ENCODE data around the gene UGCG.

- TF ChIP-seq TBP (optimal IDR thresholded peaks at IDR 0.05; ENCODE audit: low read depth, low read length) (no peak), ZNF280B (CRISPR knock-in tag; IDR thresholded peaks at IDR 0.05) (no peak), CHD2 (IDR thresholded peaks at IDR 0.05; ENCODE audit: low read depth, low read length) (no peak), NR2F6 (CRISPR knock-in tag; IDR thresholded peaks at IDR 0.05) (no peak), MEIS2 (IDR thresholded peaks at IDR 0.05; ENCODE audit: partially characterized antibody) (no peak), KDM1A (IDR thresholded peaks at IDR 0.05) (no peak), CBX8 (IDR thresholded peaks at IDR 0.05; ENCODE audit: borderline replicate concordance, extremely low read depth, low read depth, low read length, poor library complexity, severe bottlenecking) (no peak), EZH2 (IDR thresholded peaks at IDR 0.05; ENCODE audit: borderline replicate concordance, low read depth, low read length) (no peak), CLOCK (CRISPR knock-in tag; IDR thresholded peaks at IDR 0.05; ENCODE audit: borderline replicate concordance) (no peak), KDM4B (IDR thresholded peaks at IDR 0.05; ENCODE audit: borderline replicate concordance in 2 of 2, low read depth in 1 of 2) (no peak), ZNF445 (CRISPR knock-in tag; IDR thresholded peaks at IDR 0.05; ENCODE audit: low read depth) (no peak), CTCF (IDR thresholded peaks at IDR 0.05 in 2 of 3, conservative IDR thresholded peaks at IDR 0.05 in 1 of 3; ENCODE audit: insufficient read depth in 2 of 3, low read depth in 1 of 3, low read length in 3 of 3) (no peak), TGIF2 (CRISPR knock-in tag; IDR thresholded peaks at IDR 0.05) (no peak)
These were observed 72.4 kb downstream of the UGCG start for GRCh38 chr9:111969061-111969460.
